A549 (cell line): ENCODE results near the gene PSMC4. TPM values are rescaled to one million over a fixed set of nuclear protein-coding genes. Genes with fewer than 3 reads are reported as not detected.

Experiments used
- ATAC-seq, 2 experiments: fragments of 200-7000 bp in 1 of 2; fragments of >200 bp in 1 of 2; cut with Nextera tagmentation in 1 of 2; cut with Tn5 transposase in 1 of 2; 3 replicates each; pipeline versions ENCODE4 v1.8.0 to v1.9.1; 2018 to 2020; ENCODE audit warnings: mild to moderate bottlenecking in 1 of 2, moderate library complexity in 1 of 2
- CTCF ChIA-PET: fragments of 300-600 bp; sonication (Branson Sonifier 250); formaldehyde crosslinking; extraction: SDS; loops from one replicate; lab custom pipeline; 2021; ENCODE audit warnings: antibody characterized with exemption, inconsistent platforms; lab: Yijun Ruan, JAX
- POLR2A ChIA-PET: fragments of 350-600 bp; formaldehyde crosslinking; extraction: SDS; loops from one replicate; lab custom pipeline; 2021; ENCODE audit warnings: antibody characterized with exemption, inconsistent platforms; lab: Yijun Ruan, JAX
- DNase-seq, 2 experiments: peaks; one replicate each; pipeline versions ENCODE4 v3.0.0 to v3.0.0-alpha.2; 2011 to 2016; ENCODE audit warnings: low read depth in 1 of 2, low spot score in 1 of 2
- FAIRE-seq: peaks from 2 replicates; lab custom pipeline; 2011; peaks lifted over from hg19 to GRCh38; lab: Jason Lieb, UNC
- H3K27ac ChIP-seq, 2 experiments: fragments of >200 bp; sonication (Bioruptor Twin); formaldehyde crosslinking; 3 replicates each; pipeline ENCODE4 v1.5.1; 2016 to 2017
- H3K4me1 ChIP-seq: fragments of >200 bp; sonication (Bioruptor Twin); formaldehyde crosslinking; 3 replicates; pipeline ENCODE4 v1.6.1; 2016
- H3K4me2 ChIP-seq: fragments of >200 bp; sonication (Bioruptor Twin); formaldehyde crosslinking; 3 replicates; pipeline ENCODE4 v1.6.1; 2016
- H3K4me3 ChIP-seq: fragments of >200 bp; sonication (Bioruptor Twin); formaldehyde crosslinking; 3 replicates; pipeline ENCODE4 v1.5.1; 2016
- H3K9me3 ChIP-seq: fragments of >200 bp; sonication (Bioruptor Twin); formaldehyde crosslinking; 3 replicates; pipeline ENCODE4 v1.6.1; 2016
- BCL3 ChIP-seq: fragments of >200 bp; sonication (Bioruptor Twin); formaldehyde crosslinking; IDR thresholded peaks from 3 replicates; pipeline ENCODE4 v1.6.1; 2016
- CHD2 ChIP-seq: fragments of 150-350 bp; IDR thresholded peaks from 2 replicates; pipeline ENCODE4 v1.6.1; 2014; ENCODE audit warnings: low read length; ENCODE audit not compliant: partially characterized antibody
- CHD4 ChIP-seq: fragments of 200-600 bp; sonication (generic); IDR thresholded peaks from 2 replicates; pipeline ENCODE4 v1.6.1; 2016; ENCODE audit warnings: antibody characterized with exemption, mild to moderate bottlenecking, borderline replicate concordance
- CTCF ChIP-seq: fragments of >200 bp; sonication (Bioruptor Twin); formaldehyde crosslinking; IDR thresholded peaks from 3 replicates; pipeline ENCODE4 v1.5.1; 2016
- E2F6 ChIP-seq: IDR thresholded peaks from 2 replicates; pipeline ENCODE4 v1.6.1; 2012; ENCODE audit warnings: low read depth, borderline replicate concordance
- EHF ChIP-seq: fragments of 250-450 bp; sonication (Bioruptor Pico); IDR thresholded peaks from 2 replicates; pipeline ENCODE4 v1.5.0; 2020; ENCODE audit warnings: mild to moderate bottlenecking
- ESRRA ChIP-seq: fragments of 150-350 bp; IDR thresholded peaks from 2 replicates; pipeline ENCODE4 v1.6.1; 2014; ENCODE audit warnings: mild to moderate bottlenecking, low read length, borderline replicate concordance
- HDAC2 ChIP-seq: fragments of 200-600 bp; sonication (generic); IDR thresholded peaks from 2 replicates; pipeline ENCODE4 v1.6.1; 2016
- HEYL ChIP-seq: fragments of 250-450 bp; sonication (Bioruptor Pico); IDR thresholded peaks from 2 replicates; pipeline ENCODE4 v1.8.0; 2021; ENCODE audit warnings: mild to moderate bottlenecking, moderate library complexity
- HMGXB4 ChIP-seq: fragments of 250-450 bp; sonication (Bioruptor Pico); IDR thresholded peaks from 2 replicates; pipeline ENCODE4 v1.5.0; 2021; ENCODE audit warnings: mild to moderate bottlenecking, moderate library complexity, borderline replicate concordance
- HOXA7 ChIP-seq: fragments of 250-450 bp; sonication (Bioruptor Pico); IDR thresholded peaks from 2 replicates; pipeline ENCODE4 v1.5.0; 2020; ENCODE audit warnings: mild to moderate bottlenecking, moderate library complexity
- HOXB5 ChIP-seq: fragments of 250-450 bp; sonication (Bioruptor Pico); IDR thresholded peaks from 2 replicates; pipeline ENCODE4 v1.5.0; 2020; ENCODE audit warnings: mild to moderate bottlenecking, moderate library complexity
- KDM5A ChIP-seq: fragments of 200-600 bp; sonication (generic); IDR thresholded peaks from 2 replicates; pipeline ENCODE4 v1.6.1; 2016; ENCODE audit warnings: antibody characterized with exemption, mild to moderate bottlenecking
- MAFK ChIP-seq: fragments of 450-650 bp; IDR thresholded peaks from 2 replicates; pipeline ENCODE4 v1.6.1; 2014; ENCODE audit not compliant: partially characterized antibody
- MAZ ChIP-seq: fragments of 150-350 bp; IDR thresholded peaks from 2 replicates; pipeline ENCODE4 v1.6.1; 2014; ENCODE audit warnings: antibody characterized with exemption, low read depth, low read length, borderline replicate concordance
- MYC ChIP-seq: IDR thresholded peaks from 2 replicates; pipeline ENCODE4 v1.6.1; 2012; ENCODE audit warnings: mild to moderate bottlenecking, inconsistent platforms, low read length, improper control_type of control experiment, borderline replicate concordance
- NFE2L2 ChIP-seq: fragments of 150-350 bp; conservative IDR thresholded peaks from 2 replicates; pipeline ENCODE4 v1.6.1; 2014; ENCODE audit warnings: low read length
- NR3C1 ChIP-seq: fragments of >200 bp; sonication (Bioruptor Twin); formaldehyde crosslinking; IDR thresholded peaks from 3 replicates; pipeline ENCODE4 v1.6.1; 2017
- POLR2A ChIP-seq: IDR thresholded peaks from 2 replicates; pipeline ENCODE4 v1.6.1; 2012; ENCODE audit warnings: mild to moderate bottlenecking, low read length
- RFX5 ChIP-seq: fragments of 450-650 bp; IDR thresholded peaks from 2 replicates; pipeline ENCODE4 v1.7.1; 2014; ENCODE audit warnings: antibody characterized with exemption, mild to moderate bottlenecking, moderate library complexity
- USF2 ChIP-seq: fragments of 450-650 bp; IDR thresholded peaks from 2 replicates; pipeline ENCODE4 v1.6.1; 2014; ENCODE audit warnings: antibody characterized with exemption
- ZFP36 ChIP-seq: fragments of 450-650 bp; IDR thresholded peaks from 2 replicates; pipeline ENCODE4 v1.6.1; 2014; ENCODE audit warnings: borderline replicate concordance; ENCODE audit not compliant: partially characterized antibody
- WGBS: methylation state at CpG from one replicate; pipeline ENCODE4 v1.1.6; 2017; ENCODE audit errors: missing lambda C conversion rate; 5-methylcytosine and 5-hydroxymethylcytosine counted together
- polyA plus RNA-seq, 4 experiments: library from polyadenylated mRNA; depleted of rRNA in 3 of 4; stranded (reverse); fragments of >200 nt; fragmentation: RNase III in 1 of 4; extraction: RNeasy Plus Mini Kit Qiagen cat#74134 plus additional on column Dnase treatment in 1 of 4; gene quantifications; 2 replicates in 3 of 4; 3 replicates in 1 of 4; pipeline ENCODE4 v1.2.3, GENCODE V29; 2011 to 2017

The PSMC4 gene
- polyA plus RNA-seq, 2 of the 4 experiments (the other 2 are of a cell fraction): 192 to 284 TPM

- ATAC-seq (no peak), FAIRE-seq (peak; percentile 98), DNase-seq (no peak)
- Histone ChIP-seq H3K9me3 (no peaks in the 10 kb centered on the region), H3K27ac (peak overlapping the region in 1 of 2 experiments; percentile 38; a peak in 1 of 6 replicates), H3K4me2 (no peak overlapping the region), H3K4me3 (no peak overlapping the region), H3K4me1 (peaks cover 17% of the 10 kb centered on the region)
- WGBS: 41% methylated on average over 3 of the region's 3 CpGs
- TF ChIP-seq CTCF (no peak), MAFK (peak; percentile 69)
- ChIA-PET CTCF (no interaction called here), POLR2A (no interaction called here)
Measured at GRCh38 chr19:39963898-39964297, 7.1 kb upstream of the PSMC4 start.

GRCh38 chr19:39966617-39967016 lies 4.3 kb upstream of the PSMC4 start:
- TF ChIP-seq HOXB5 (CRISPR knock-in tag) (no peak), NFE2L2 (no peak), HOXA7 (CRISPR knock-in tag) (no peak), RFX5 (no peak), BCL3 (no peak), KDM5A (no peak), POLR2A (no peak), MYC (no peak), HMGXB4 (CRISPR knock-in tag) (no peak)
- Histone ChIP-seq H3K27ac (no peak overlapping the region), H3K9me3 (no peaks in the 10 kb centered on the region), H3K4me2 (no peak overlapping the region), H3K4me3 (no peak overlapping the region), H3K4me1 (peaks cover 11% of the 10 kb centered on the region)
- 91% methylated on average over 6 of the region's 6 CpGs for WGBS
- no peak for DNase-seq
- POLR2A ChIA-PET: no interaction called here
- no peak for FAIRE-seq
- CTCF ChIA-PET: interaction anchor here (0.6 to 7.7 kb wide), 6 partner anchors 14 to 174 kb away, joined by 3 to 137 read pairs (median 5); partner anchors contain the start of gene FBL
- ATAC-seq: no peak

- no peak overlapping the region for H3K4me3 ChIP-seq
- H3K27ac ChIP-seq: 0 out of 6 replicates have a peak overlapping the region, but pooled peaks of 1 of the 2 experiments have one; percentile 15
- no peak for FAIRE-seq
- no peaks in the 10 kb centered on the region for H3K9me3 ChIP-seq
- POLR2A ChIA-PET: no interaction called here
- CTCF ChIA-PET: interaction anchor here (0.9 to 7.7 kb wide), 6 partner anchors 13 to 176 kb away, joined by 3 to 137 read pairs (median 36); partner anchors contain the start of gene FBL
- H3K4me2 ChIP-seq: no peak overlapping the region
- no peak for DNase-seq
- TF ChIP-seq CTCF (no peak), MAZ (no peak), HEYL (CRISPR knock-in tag) (no peak), CHD4 (no peak), ZFP36 (no peak), CHD2 (no peak), ESRRA (no peak), BCL3 (no peak), EHF (CRISPR knock-in tag) (no peak), POLR2A (no peak), E2F6 (no peak), NR3C1 (no peak), HDAC2 (no peak), USF2 (no peak)
- ATAC-seq: no peak
- H3K4me1 ChIP-seq: peaks cover 18% of the 10 kb centered on the region
- 86% methylated on average over 9 of the region's 9 CpGs for WGBS
Measured at GRCh38 chr19:39967561-39967960, 3.4 kb upstream of the PSMC4 start.
